Measurements from ENCODE around the gene ACTRT2. TPM values are rescaled to one million over a fixed set of nuclear protein-coding genes. Genes with fewer than 3 reads are reported as not detected.

The ACTRT2 gene
- total RNA-seq, 1 donor, result not detected

GRCh38 chr1:3019007-3019515 is 2.2 kb upstream of the ACTRT2 start:
- no peak for DNase-seq (ENCODE audit: low read depth)
- no peak for TF ChIP-seq CTCF (IDR thresholded peaks at IDR 0.05; ENCODE audit: insufficient read depth, low read length)
- H3K4me3 ChIP-seq (ENCODE audit: low read depth, low read length), result no peak overlapping the region

- TF ChIP-seq CTCF (IDR thresholded peaks at IDR 0.05; ENCODE audit: insufficient read depth, low read length), result no peak
- no peak for DNase-seq (ENCODE audit: low read depth)
- H3K4me3 ChIP-seq (ENCODE audit: low read depth, low read length), result no peak overlapping the region
These were observed 1.7 kb upstream of the ACTRT2 start for GRCh38 chr1:3019516-3020051.

GRCh38 chr1:3020263-3020909 is 881 bp upstream of the ACTRT2 start:
- no peak for TF ChIP-seq CTCF (IDR thresholded peaks at IDR 0.05; ENCODE audit: insufficient read depth, low read length)
- no peak for DNase-seq (ENCODE audit: low read depth)
- no peak overlapping the region for H3K4me3 ChIP-seq (ENCODE audit: low read depth, low read length)

GRCh38 chr1:3021801-3022401 is 634 bp downstream of the ACTRT2 start:
- TF ChIP-seq CTCF (IDR thresholded peaks at IDR 0.05; ENCODE audit: insufficient read depth, low read length), result no peak
- no peak overlapping the region for H3K4me3 ChIP-seq (ENCODE audit: low read depth, low read length)
- DNase-seq (ENCODE audit: low read depth), result no peak

- H3K4me3 ChIP-seq (ENCODE audit: low read depth, low read length), result no peak overlapping the region
- no peak for TF ChIP-seq CTCF (IDR thresholded peaks at IDR 0.05; ENCODE audit: insufficient read depth, low read length)
- no peak for DNase-seq (ENCODE audit: low read depth)
These were observed 1.3 kb downstream of the ACTRT2 start for GRCh38 chr1:3022511-3022973.

GRCh38 chr1:3022976-3023375 is 1.7 kb downstream of the ACTRT2 start:
- DNase-seq (ENCODE audit: low read depth), result no peak
- H3K4me3 ChIP-seq (ENCODE audit: low read depth, low read length), result no peak overlapping the region
- no peak for TF ChIP-seq CTCF (IDR thresholded peaks at IDR 0.05; ENCODE audit: insufficient read depth, low read length)

Measured in fibroblast of the aortic adventitia (primary cell).